ENCODE results near the gene PLXNA1. TPM values are rescaled to one million over a fixed set of nuclear protein-coding genes. Genes with fewer than 3 reads are reported as not detected.

The PLXNA1 gene
- total RNA-seq, 2 donors from 2014 or later, result 3.4 to 7.9 TPM

DNA sequence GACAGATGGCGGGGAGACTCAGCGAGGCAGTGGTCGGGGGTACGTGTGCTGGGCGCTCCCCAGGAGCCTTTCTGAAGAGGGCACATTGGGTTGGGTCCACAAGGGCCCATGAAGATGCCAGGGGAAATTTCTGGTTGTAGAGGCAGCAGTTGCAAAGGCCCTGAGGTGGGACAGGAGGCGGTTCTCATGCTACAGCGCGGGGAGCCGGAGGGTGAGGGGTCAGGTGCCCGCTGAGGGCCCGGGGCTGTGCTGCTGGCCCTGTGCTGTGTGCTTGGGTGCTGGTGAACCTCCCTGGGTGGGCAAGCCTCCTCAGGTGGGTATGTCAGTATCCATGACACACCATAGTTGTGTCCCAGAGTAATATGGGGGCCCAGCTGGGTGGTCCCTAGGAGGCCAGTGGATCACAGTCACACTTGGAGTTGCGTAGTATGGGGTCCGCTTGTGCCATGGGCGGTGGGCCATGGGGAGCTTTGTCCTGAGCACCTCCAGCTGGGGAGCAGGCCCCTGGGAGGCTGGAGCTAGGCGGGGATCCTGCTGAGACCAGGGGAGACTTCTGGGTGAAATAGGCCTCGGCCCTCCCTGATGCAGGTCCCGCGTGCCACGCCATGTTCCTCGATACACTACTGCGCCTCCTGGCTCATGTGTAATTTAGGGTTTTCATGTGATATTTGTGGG lies 44.3 kb downstream of the PLXNA1 start:
- no peaks in the 10 kb centered on the region for H3K9me3 Mint-ChIP-seq
- H3K4me3 Mint-ChIP-seq, result no peak overlapping the region
- H3K36me3 Mint-ChIP-seq, result no peaks in the 10 kb centered on the region
- no peak for ATAC-seq
- no peak overlapping the region for H3K27ac Mint-ChIP-seq
- no peak for DNase-seq (ENCODE audit: low spot score)
- H3K4me1 Mint-ChIP-seq (ENCODE audit: low read depth in 2 of 2), result no peaks in the 10 kb centered on the region
- H3K27me3 Mint-ChIP-seq, result no peaks in the 10 kb centered on the region

DNA sequence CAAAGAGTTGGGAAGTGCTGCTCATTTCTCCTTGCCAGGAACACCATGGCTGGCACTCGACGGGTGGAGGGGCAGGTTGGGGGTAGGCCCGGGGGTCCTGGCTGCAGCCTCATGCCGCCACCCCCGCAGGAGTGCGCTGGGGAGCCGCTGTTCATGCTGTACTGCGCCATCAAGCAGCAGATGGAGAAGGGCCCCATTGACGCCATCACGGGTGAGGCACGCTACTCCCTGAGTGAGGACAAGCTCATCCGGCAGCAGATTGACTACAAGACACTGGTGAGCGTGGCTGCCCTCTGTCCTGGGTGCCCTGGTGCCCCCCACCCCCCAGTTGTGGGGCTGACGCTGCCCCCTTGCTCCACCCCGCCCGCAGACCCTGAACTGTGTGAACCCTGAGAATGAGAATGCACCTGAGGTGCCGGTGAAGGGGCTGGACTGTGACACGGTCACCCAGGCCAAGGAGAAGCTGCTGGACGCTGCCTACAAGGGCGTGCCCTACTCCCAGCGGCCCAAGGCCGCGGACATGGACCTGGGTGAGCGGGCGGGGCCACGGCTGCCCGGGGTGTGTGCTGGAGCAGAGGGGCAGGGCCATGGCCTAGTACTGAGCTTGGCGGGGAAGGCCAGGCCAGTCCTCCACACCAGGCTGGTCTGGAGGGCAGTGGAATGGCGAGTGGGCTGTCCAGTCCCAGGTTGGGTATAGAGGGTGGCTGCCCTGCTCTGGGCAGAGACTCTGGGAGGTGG lies 45.1 kb downstream of the PLXNA1 start:
- no peaks in the 10 kb centered on the region for H3K36me3 Mint-ChIP-seq
- no peak for DNase-seq (ENCODE audit: low spot score)
- H3K4me3 Mint-ChIP-seq, result no peak overlapping the region
- H3K9me3 Mint-ChIP-seq, result no peaks in the 10 kb centered on the region
- H3K27me3 Mint-ChIP-seq, result no peaks in the 10 kb centered on the region
- no peak for ATAC-seq
- no peaks in the 10 kb centered on the region for H3K4me1 Mint-ChIP-seq (ENCODE audit: low read depth in 2 of 2)
- H3K27ac Mint-ChIP-seq, result no peak overlapping the region

DNA sequence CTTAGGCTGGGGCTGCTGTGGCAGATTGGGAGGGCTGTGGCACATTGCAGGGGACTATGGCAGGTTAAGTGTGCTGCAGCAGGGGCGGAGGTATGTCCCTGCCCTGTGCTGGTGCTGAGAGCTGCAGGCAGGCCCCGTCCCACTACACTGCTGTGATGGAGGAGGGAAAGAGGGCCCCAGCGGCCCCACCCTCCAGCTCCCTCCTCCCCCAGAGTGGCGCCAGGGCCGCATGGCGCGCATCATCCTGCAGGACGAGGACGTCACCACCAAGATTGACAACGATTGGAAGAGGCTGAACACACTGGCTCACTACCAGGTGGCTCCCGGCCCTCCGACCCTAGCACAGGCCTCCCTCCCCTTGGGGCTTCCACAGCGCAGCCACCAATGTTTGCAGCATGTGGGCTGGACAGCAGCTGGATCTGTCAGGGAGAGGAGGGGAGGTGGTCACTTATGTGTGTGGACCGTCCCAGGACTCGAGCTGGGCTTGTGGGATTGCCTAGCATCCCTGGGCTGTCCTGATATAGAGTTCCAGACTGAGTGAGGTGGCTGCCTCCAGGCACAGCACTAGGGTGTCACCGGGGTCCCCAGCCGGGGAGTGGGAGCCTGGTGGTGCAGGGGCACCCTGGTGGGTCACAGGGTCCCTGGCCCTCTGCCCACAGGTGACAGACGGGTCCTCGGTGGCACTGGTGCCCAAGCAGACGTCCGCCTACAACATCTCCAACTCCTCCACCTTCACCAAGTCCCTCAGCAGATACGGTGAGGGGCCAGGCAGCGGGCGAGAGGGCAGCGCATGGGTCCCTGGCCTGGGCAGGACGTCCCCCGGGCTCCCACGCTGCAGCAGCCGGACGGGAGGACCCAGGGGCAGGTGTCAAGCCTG lies 46.1 kb downstream of the PLXNA1 start:
- no peak overlapping the region for H3K4me3 Mint-ChIP-seq
- no peak for ATAC-seq
- DNase-seq (ENCODE audit: low spot score), result no peak
- no peaks in the 10 kb centered on the region for H3K4me1 Mint-ChIP-seq (ENCODE audit: low read depth in 2 of 2)
- H3K36me3 Mint-ChIP-seq, result no peaks in the 10 kb centered on the region
- H3K27me3 Mint-ChIP-seq, result no peaks in the 10 kb centered on the region
- H3K27ac Mint-ChIP-seq, result no peak overlapping the region
- H3K9me3 Mint-ChIP-seq, result no peaks in the 10 kb centered on the region

DNA sequence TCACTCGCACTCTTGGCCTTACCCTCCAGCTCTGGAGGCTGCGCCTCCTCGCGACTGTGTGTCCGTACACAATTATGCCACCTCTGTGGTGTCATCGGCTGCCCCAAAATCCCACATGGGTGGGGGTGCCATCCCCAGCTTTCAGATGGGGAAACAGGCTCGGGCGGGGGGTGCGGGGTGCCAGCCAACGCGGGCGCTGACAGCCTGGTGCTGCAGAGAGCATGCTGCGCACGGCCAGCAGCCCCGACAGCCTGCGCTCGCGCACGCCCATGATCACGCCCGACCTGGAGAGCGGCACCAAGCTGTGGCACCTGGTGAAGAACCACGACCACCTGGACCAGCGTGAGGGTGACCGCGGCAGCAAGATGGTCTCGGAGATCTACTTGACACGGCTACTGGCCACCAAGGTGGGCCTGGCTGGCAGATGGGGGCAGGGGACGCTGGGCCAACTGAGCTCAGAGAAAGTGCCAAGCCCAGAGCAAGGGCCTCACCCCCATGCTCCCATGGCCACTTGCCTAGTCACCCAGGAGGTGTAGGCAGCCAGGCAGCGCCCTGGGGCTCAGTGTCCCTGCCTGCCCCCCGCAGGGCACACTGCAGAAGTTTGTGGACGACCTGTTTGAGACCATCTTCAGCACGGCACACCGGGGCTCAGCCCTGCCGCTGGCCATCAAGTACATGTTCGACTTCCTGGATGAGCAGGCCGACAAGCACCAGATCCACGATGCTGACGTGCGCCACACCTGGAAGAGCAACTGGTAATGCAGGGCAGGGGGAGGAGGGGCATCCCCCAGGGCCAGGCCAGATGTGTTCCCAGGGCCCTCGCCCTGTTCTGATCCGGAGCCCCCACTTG lies 47.0 kb downstream of the PLXNA1 start:
- no peak overlapping the region for H3K4me3 Mint-ChIP-seq
- no peaks in the 10 kb centered on the region for H3K4me1 Mint-ChIP-seq (ENCODE audit: low read depth in 2 of 2)
- no peak for ATAC-seq
- DNase-seq (ENCODE audit: low spot score), result no peak
- no peak overlapping the region for H3K27ac Mint-ChIP-seq
- H3K9me3 Mint-ChIP-seq, result no peaks in the 10 kb centered on the region
- no peaks in the 10 kb centered on the region for H3K36me3 Mint-ChIP-seq
- no peaks in the 10 kb centered on the region for H3K27me3 Mint-ChIP-seq

DNA sequence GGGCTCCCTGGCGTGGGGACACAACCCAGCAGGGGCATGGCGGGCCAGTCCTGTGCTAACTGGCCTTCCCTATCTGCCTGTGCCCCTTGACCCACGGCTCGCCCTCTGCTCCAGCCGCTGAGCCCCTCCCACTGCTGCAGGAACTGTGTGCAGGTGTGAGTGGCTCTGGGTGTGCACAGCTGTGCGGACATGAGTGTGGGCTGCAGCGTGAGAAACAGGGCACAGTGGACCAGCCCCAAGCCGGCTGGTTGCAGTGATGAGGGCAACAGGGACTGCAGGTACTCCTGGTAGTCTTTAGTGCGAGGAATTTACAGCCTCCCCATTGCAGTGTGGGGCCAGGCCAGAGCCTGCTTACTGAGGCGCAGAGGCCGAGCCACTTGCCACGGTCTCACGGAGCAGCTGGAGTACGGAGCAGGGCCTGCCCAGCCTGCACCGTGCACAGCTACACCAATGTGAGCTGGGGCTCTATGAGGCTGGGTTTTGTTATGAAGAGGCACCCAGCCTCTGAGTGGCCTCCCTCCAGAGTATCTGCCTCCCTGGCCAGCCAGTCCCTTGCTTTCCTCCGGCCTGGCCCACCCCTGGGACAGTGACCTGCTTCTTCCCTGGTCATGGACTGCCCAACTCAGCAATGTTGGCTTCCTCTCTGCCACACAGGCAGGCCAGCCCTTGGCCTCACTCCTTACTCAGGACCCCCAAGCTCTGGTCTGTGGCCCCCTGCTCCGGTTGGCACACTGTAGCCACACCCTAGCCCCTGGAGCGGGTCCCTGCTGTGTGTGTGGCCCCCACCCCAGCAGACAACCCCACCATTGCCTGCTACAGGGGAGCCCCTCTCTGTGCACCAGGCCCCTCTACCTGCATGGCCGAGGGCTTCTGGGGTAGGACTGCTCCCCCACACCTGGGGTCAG lies 47.8 kb downstream of the PLXNA1 start:
- H3K4me1 Mint-ChIP-seq (ENCODE audit: low read depth in 2 of 2), result no peaks in the 10 kb centered on the region
- no peak overlapping the region for H3K4me3 Mint-ChIP-seq
- no peaks in the 10 kb centered on the region for H3K36me3 Mint-ChIP-seq
- no peaks in the 10 kb centered on the region for H3K27me3 Mint-ChIP-seq
- ATAC-seq, result no peak
- no peaks in the 10 kb centered on the region for H3K9me3 Mint-ChIP-seq
- H3K27ac Mint-ChIP-seq, result no peak overlapping the region
- no peak for DNase-seq (ENCODE audit: low spot score)

DNA sequence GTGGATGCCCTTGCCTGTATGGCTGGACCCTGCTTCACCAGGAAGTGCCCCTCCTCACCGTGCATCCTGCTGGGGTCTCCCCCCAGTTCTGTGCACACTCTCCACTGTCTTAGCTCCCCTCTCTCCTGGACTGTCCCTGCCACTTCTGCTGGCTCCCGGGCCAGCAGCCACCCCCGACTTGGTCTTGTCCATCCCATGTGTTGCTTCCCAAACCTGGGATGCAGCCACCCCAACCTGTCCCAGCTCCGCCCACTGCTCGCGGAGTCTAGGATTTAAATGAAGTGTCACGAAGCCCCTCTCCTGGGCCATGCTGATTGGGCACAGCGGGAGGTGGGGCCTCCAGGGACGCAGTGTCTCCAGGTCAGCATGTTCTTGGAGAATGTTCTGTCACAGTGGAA lies 48.5 kb downstream of the PLXNA1 start:
- no peaks in the 10 kb centered on the region for H3K9me3 Mint-ChIP-seq
- H3K36me3 Mint-ChIP-seq, result no peaks in the 10 kb centered on the region
- H3K27ac Mint-ChIP-seq, result no peak overlapping the region
- ATAC-seq, result no peak
- H3K4me1 Mint-ChIP-seq (ENCODE audit: low read depth in 2 of 2), result no peaks in the 10 kb centered on the region
- no peaks in the 10 kb centered on the region for H3K27me3 Mint-ChIP-seq
- H3K4me3 Mint-ChIP-seq, result no peak overlapping the region
- DNase-seq (ENCODE audit: low spot score), result no peak

DNA sequence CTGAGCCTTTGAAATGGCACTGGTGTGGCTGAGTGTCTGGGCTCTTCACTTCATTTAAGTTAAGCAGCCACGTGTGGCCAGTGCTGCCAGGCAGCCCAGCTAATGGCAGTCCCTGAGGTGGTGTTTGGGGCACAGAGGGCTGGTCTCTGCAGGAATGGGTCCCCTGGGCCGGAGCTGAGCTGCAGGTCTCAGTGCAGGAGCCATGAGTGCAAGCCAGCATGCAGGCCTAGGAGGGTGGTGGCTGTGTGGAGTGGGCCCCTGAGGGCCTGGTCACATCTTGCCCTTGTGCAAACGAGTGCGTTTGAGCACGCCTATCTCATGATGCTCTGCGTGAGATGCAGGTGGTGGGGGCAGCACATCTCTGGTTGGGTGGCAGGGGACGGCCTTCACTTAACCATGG lies 48.9 kb downstream of the PLXNA1 start:
- Mint-ChIP-seq H3K9me3 (no peaks in the 10 kb centered on the region), H3K36me3 (no peaks in the 10 kb centered on the region), H3K4me1 (ENCODE audit: low read depth in 2 of 2) (no peaks in the 10 kb centered on the region), H3K4me3 (no peak overlapping the region), H3K27me3 (no peaks in the 10 kb centered on the region), H3K27ac (no peak overlapping the region)
- DNase-seq (ENCODE audit: low spot score) (no peak), ATAC-seq (no peak)

DNA sequence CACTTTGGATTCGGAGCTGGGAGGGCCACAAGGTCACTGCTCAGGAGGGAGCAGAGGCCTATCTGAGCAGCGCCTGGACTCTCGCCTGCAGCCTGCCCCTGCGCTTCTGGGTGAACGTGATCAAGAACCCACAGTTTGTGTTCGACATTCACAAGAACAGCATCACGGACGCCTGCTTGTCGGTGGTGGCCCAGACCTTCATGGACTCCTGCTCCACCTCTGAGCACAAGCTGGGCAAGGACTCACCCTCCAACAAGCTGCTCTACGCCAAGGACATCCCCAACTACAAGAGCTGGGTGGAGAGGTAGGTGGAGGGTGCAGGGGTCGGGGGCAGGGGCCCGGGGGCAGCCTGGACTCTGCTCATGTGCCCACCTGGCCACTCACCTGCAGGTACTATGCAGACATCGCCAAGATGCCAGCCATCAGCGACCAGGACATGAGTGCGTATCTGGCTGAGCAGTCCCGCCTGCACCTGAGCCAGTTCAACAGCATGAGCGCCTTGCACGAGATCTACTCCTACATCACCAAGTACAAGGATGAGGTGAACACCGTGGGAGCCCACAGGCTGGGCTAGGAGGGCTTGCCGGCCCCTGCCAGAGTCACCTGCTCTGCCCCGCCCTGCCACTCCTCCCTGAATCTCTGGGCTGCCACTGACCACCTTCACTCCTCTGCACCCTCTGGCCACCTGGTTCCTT lies 49.5 kb downstream of the PLXNA1 start:
- no peaks in the 10 kb centered on the region for H3K4me1 Mint-ChIP-seq (ENCODE audit: low read depth in 2 of 2)
- no peaks in the 10 kb centered on the region for H3K27me3 Mint-ChIP-seq
- no peak overlapping the region for H3K27ac Mint-ChIP-seq
- ATAC-seq (no peak), DNase-seq (ENCODE audit: low spot score) (no peak)
- H3K9me3 Mint-ChIP-seq, result no peaks in the 10 kb centered on the region
- H3K36me3 Mint-ChIP-seq, result no peaks in the 10 kb centered on the region
- no peak overlapping the region for H3K4me3 Mint-ChIP-seq

Other genes starting within 250 kb of the PLXNA1 start
- gene PRR23E, start 210.0 kb downstream of the PLXNA1 start, total RNA-seq, result not detected